Osteocyte (in vitro differentiated cells): Measurements from ENCODE around the gene COX5A. TPM values are rescaled to one million over a fixed set of nuclear protein-coding genes. Genes with fewer than 3 reads are reported as not detected.
"Not testable (repeated sequence)": the region's sequence is repeated elsewhere in the genome, so short reads cannot be mapped to it uniquely, and the experiment has no call there.

ENCODE experiments used
- DNase-seq: peaks from one replicate; pipeline ENCODE4 v3.0.0; 2021; ENCODE audit warnings: mixed read lengths; ENCODE audit not compliant: unreplicated experiment; ENCODE audit errors: extremely low spot score
- H3K27ac Mint-ChIP-seq: one replicate; pipeline ENCODE4 v1.8.0; 2021; ENCODE audit warnings: mild to moderate bottlenecking, mixed read lengths; ENCODE audit not compliant: unreplicated experiment
- H3K27me3 Mint-ChIP-seq: one replicate; pipeline ENCODE4 v1.8.0; 2021; ENCODE audit warnings: mixed read lengths; ENCODE audit not compliant: unreplicated experiment
- H3K36me3 Mint-ChIP-seq: one replicate; pipeline ENCODE4 v1.8.0; 2021; ENCODE audit warnings: mixed read lengths; ENCODE audit not compliant: unreplicated experiment
- H3K4me1 Mint-ChIP-seq: one replicate; pipeline ENCODE4 v1.8.0; 2021; ENCODE audit warnings: mixed read lengths; ENCODE audit not compliant: unreplicated experiment
- H3K4me3 Mint-ChIP-seq: one replicate; pipeline ENCODE4 v1.8.0; 2021; ENCODE audit warnings: mild to moderate bottlenecking, moderate library complexity, mixed read lengths; ENCODE audit not compliant: unreplicated experiment
- H3K9me3 Mint-ChIP-seq: one replicate; pipeline ENCODE4 v1.8.0; 2021; ENCODE audit warnings: mixed read lengths; ENCODE audit not compliant: unreplicated experiment
- CTCF ChIP-seq: fragments of 200-600 bp; sonication (generic); IDR thresholded peaks from 2 replicates; pipeline ENCODE4 v1.5.0; 2021; ENCODE audit warnings: antibody characterized with exemption, mild to moderate bottlenecking, moderate library complexity
- total RNA-seq: library from RNA; stranded (reverse); gene quantifications from 2 replicates; pipeline ENCODE4 v1.2.1, GENCODE V29; 2021

Gene COX5A
- total RNA-seq, 1 donor from 2014 or later, result 154 TPM

DNA sequence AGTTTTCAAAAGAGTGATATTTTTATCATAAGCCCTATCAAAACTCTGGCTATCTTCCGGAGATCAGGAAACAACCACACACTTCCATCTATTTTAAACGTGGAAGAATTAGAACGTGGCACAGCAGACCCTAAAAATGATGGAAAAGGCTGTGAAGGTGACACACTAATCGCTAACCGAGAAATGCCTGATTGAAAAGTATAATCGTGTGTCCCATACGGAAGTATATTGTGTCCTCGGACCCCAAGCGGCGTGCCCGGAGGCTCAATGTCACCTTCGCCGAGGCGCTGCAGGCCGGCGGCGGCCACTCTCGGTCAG lies 642 bp downstream of the COX5A start:
- peaks cover 19% of the 10 kb centered on the region for H3K4me1 Mint-ChIP-seq
- H3K9me3 Mint-ChIP-seq, result no peaks in the 10 kb centered on the region
- DNase-seq, result no peak
- peak overlapping the region; percentile 73 for H3K27ac Mint-ChIP-seq
- peak overlapping the region; percentile 83 for H3K4me3 Mint-ChIP-seq
- H3K36me3 Mint-ChIP-seq, result peaks cover 2% of the 10 kb centered on the region
- no peak for TF ChIP-seq CTCF
- H3K27me3 Mint-ChIP-seq, result no peaks in the 10 kb centered on the region

- peak; percentile 19 for TF ChIP-seq CTCF
- H3K4me3 Mint-ChIP-seq, result peak overlapping the region; percentile 29
- H3K27ac Mint-ChIP-seq, result not testable (repeated sequence)
Observed at GRCh38 chr15:74935193-74935592, 2.7 kb downstream of the COX5A start.

DNA sequence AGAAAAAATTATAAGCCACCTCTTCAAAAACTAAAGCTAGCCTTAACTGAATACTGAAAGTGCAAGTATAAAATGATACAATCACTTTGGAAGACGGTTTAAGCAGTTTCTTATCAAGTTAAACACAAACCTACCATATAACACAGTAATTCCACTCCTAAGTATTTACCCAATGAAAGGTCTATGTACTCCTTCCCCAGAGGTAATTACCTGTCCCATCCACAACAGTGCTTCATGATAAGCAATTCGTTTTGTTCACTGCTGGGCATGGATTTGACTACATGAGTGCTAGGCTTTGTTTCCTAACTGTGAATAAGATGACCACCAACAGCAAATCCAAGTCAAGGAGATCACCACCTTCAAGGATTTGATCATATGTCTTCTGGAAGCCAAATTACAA lies 4.3 kb downstream of the COX5A start:
- H3K27ac Mint-ChIP-seq, result no peak overlapping the region
- no peaks in the 10 kb centered on the region for H3K9me3 Mint-ChIP-seq

More at GRCh38 chr15:74935193-74935592, 2.7 kb downstream of the COX5A start:
- peaks cover 19% of the 10 kb centered on the region for H3K4me1 Mint-ChIP-seq
- H3K27me3 Mint-ChIP-seq, H3K36me3 Mint-ChIP-seq, DNase-seq, H3K9me3 Mint-ChIP-seq: not testable (repeated sequence)

GRCh38 chr15:74928771-74929198 lies 9.1 kb downstream of the COX5A start:
- DNase-seq, result no peak
- Mint-ChIP-seq H3K4me1 (no peaks in the 10 kb centered on the region), H3K4me3 (no peak overlapping the region), H3K27me3 (no peaks in the 10 kb centered on the region), H3K36me3 (peaks cover 17% of the 10 kb centered on the region), H3K9me3 (no peaks in the 10 kb centered on the region), H3K27ac (no peak overlapping the region)
- no peak for TF ChIP-seq CTCF

More for the DNA sequence above, 4.3 kb downstream of the COX5A start:
- peaks cover 19% of the 10 kb centered on the region for H3K4me1 Mint-ChIP-seq
- peaks cover 10% of the 10 kb centered on the region for H3K36me3 Mint-ChIP-seq
- no peak for DNase-seq
- H3K27me3 Mint-ChIP-seq, result no peaks in the 10 kb centered on the region
- H3K4me3 Mint-ChIP-seq, result no peak overlapping the region
- no peak for TF ChIP-seq CTCF

DNA sequence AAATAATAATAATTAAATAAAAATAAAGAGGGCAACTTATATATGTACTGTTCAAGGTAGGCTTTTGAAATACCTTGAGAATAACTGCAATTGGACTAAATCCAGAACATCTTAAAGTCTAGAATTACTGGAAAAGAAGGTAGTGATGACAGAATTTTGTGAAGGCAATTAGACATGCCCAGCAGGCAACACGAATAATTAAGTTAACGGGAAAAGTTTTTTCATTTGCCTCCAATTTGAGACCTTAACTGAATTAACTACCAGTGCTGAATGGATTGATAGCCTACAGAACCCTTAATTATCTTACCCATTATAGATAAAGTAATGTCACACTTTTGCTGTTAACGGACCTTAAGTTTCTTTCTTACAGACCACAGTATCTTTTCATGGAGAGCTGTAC lies 13.3 kb downstream of the COX5A start:
- Mint-ChIP-seq H3K27ac (no peak overlapping the region), H3K27me3 (no peaks in the 10 kb centered on the region), H3K4me1 (no peaks in the 10 kb centered on the region), H3K4me3 (no peak overlapping the region), H3K9me3 (no peaks in the 10 kb centered on the region), H3K36me3 (peaks cover 34% of the 10 kb centered on the region)
- no peak for TF ChIP-seq CTCF
- DNase-seq, result no peak
